ENCODE results near the gene ACSM3.
"Not testable (repeated sequence)": the region's sequence is repeated elsewhere in the genome, so short reads cannot be mapped to it uniquely, and the experiment has no call there.

Gene ACSM3

GRCh38 chr16:20755799-20756198, 8.0 kb upstream of the ACSM3 start:
- not testable (repeated sequence) for DNase-seq

GRCh38 chr16:20760346-20760745, 3.5 kb upstream of the ACSM3 start:
- DNase-seq = no peak

- DNase-seq = no peak
Measured at GRCh38 chr16:20761175-20761574, 2.6 kb upstream of the ACSM3 start.

- no peak for DNase-seq
Measured at GRCh38 chr16:20762404-20763123, 1.2 kb upstream of the ACSM3 start.

- DNase-seq = not testable (repeated sequence)
Measured at GRCh38 chr16:20764448-20764847, 634 bp downstream of the ACSM3 start.

- no peak for DNase-seq
Measured at GRCh38 chr16:20765732-20766131, 1.9 kb downstream of the ACSM3 start.

GRCh38 chr16:20766294-20766693, 2.5 kb downstream of the ACSM3 start:
- no peak for DNase-seq

GRCh38 chr16:20767577-20767976, 3.8 kb downstream of the ACSM3 start:
- DNase-seq = no peak

- no peak for DNase-seq
Measured at GRCh38 chr16:20768121-20768520, 4.3 kb downstream of the ACSM3 start.

- no peak for DNase-seq
Measured at GRCh38 chr16:20768818-20769217, 5.0 kb downstream of the ACSM3 start.

GRCh38 chr16:20773679-20774078, 9.9 kb downstream of the ACSM3 start:
- DNase-seq = no peak

GRCh38 chr16:20774703-20775362, 11.0 kb downstream of the ACSM3 start:
- peak; percentile 55 for DNase-seq

GRCh38 chr16:20781697-20782096, 17.9 kb downstream of the ACSM3 start:
- no peak for DNase-seq

- no peak for DNase-seq
Measured at GRCh38 chr16:20782470-20782869, 18.7 kb downstream of the ACSM3 start.

GRCh38 chr16:20784204-20784603, 20.4 kb downstream of the ACSM3 start:
- no peak for DNase-seq

- DNase-seq = no peak
Measured at GRCh38 chr16:20789130-20789529, 25.3 kb downstream of the ACSM3 start.

GRCh38 chr16:20791923-20792612, 28.3 kb downstream of the ACSM3 start:
- no peak for DNase-seq

GRCh38 chr16:20798364-20798763, 34.5 kb downstream of the ACSM3 start:
- no peak for DNase-seq

GRCh38 chr16:20799599-20799998, 35.8 kb downstream of the ACSM3 start:
- no peak for DNase-seq

GRCh38 chr16:20801278-20801677, 37.5 kb downstream of the ACSM3 start:
- DNase-seq = no peak

- no peak for DNase-seq
Measured at GRCh38 chr16:20803192-20803560, 39.4 kb downstream of the ACSM3 start.

- DNase-seq = no peak
Measured at GRCh38 chr16:20803561-20804214, 39.9 kb downstream of the ACSM3 start.

GRCh38 chr16:20805684-20806167, 41.9 kb downstream of the ACSM3 start:
- not testable (repeated sequence) for DNase-seq
